Right atrium auricular region (tissue), 2 donors: Measurements from ENCODE around the gene LONRF2. TPM values are rescaled to one million over a fixed set of nuclear protein-coding genes. Genes with fewer than 3 reads are reported as not detected.

ENCODE experiments used
- DNase-seq: peaks from one replicate; pipeline ENCODE4 v3.0.0-alpha.2; 2019; ENCODE audit warnings: low spot score
- H3K27ac ChIP-seq, 2 donors: fragments of 200-600 bp; sonication (generic); 1 replicate in 1 of 2; 2 replicates in 1 of 2; pipeline ENCODE4 v1.5.1; 2016 to 2019
- H3K27me3 ChIP-seq, 2 donors: fragments of 200-600 bp; sonication (generic); one replicate each; pipeline versions ENCODE4 v1.5.1 to v1.6.0; 2017 to 2019
- H3K36me3 ChIP-seq: fragments of 200-600 bp; sonication (generic); one replicate; pipeline ENCODE4 v1.5.1; 2016
- H3K4me1 ChIP-seq, 2 donors: fragments of 200-600 bp; sonication (generic); one replicate each; pipeline versions ENCODE4 v1.5.1 to v1.6.0; 2017 to 2019
- H3K4me3 ChIP-seq, 2 donors: fragments of 200-600 bp; sonication (generic); 1 replicate in 1 of 2; 2 replicates in 1 of 2; pipeline ENCODE4 v1.5.1; 2017 to 2019; ENCODE audit warnings: mild to moderate bottlenecking in 1 of 2, moderate library complexity in 1 of 2
- H3K9me3 ChIP-seq, 2 donors: fragments of 200-600 bp; sonication (generic); one replicate each; pipeline ENCODE4 v1.5.1; 2019
- total RNA-seq, 2 donors: library from RNA; depleted of rRNA; stranded (reverse); fragments of >200 nt; gene quantifications; one replicate each; pipeline ENCODE4 v1.1.0, GENCODE V29; 2016
- TF ChIP-seq, protein P1 (sequence below), 2 donors: fragments of 200-600 bp; sonication (generic); IDR thresholded peaks; one replicate each; pipeline ENCODE4 v1.5.1; 2019; ENCODE audit warnings: antibody characterized with exemption in 2 of 2

Gene LONRF2
- total RNA-seq, 2 donors from 2014 or later: 11.3 to 18.9 TPM

DNA sequence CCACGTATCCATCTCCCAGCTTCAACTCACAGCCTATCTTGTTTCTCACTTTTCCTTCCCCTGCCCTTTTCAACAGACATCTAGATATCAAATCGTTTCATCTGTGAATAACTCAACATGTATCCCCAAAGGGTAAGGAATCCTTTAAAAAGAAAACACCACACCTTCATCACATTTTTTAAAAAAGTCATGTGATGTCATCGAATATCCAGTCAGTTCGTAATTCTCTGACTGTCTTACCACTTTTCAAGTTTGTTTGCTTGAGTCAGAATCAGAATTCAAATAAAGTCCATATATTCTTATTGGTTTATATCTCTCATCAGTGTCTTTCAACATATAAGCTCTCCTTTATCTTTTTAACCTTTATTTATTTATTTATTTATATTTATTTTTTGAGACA is 5.4 kb upstream of the LONRF2 start:
- no peaks in the 10 kb centered on the region for H3K27me3 ChIP-seq
- TF ChIP-seq, protein P1, sequence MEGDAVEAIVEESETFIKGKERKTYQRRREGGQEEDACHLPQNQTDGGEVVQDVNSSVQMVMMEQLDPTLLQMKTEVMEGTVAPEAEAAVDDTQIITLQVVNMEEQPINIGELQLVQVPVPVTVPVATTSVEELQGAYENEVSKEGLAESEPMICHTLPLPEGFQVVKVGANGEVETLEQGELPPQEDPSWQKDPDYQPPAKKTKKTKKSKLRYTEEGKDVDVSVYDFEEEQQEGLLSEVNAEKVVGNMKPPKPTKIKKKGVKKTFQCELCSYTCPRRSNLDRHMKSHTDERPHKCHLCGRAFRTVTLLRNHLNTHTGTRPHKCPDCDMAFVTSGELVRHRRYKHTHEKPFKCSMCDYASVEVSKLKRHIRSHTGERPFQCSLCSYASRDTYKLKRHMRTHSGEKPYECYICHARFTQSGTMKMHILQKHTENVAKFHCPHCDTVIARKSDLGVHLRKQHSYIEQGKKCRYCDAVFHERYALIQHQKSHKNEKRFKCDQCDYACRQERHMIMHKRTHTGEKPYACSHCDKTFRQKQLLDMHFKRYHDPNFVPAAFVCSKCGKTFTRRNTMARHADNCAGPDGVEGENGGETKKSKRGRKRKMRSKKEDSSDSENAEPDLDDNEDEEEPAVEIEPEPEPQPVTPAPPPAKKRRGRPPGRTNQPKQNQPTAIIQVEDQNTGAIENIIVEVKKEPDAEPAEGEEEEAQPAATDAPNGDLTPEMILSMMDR (IDR thresholded peaks at IDR 0.05): no peak
- no peaks in the 10 kb centered on the region for H3K36me3 ChIP-seq
- H3K4me1 ChIP-seq: no peaks in the 10 kb centered on the region
- no peak overlapping the region for H3K4me3 ChIP-seq
- H3K27ac ChIP-seq: no peak overlapping the region
- no peaks in the 10 kb centered on the region for H3K9me3 ChIP-seq
- DNase-seq: no peak

DNA sequence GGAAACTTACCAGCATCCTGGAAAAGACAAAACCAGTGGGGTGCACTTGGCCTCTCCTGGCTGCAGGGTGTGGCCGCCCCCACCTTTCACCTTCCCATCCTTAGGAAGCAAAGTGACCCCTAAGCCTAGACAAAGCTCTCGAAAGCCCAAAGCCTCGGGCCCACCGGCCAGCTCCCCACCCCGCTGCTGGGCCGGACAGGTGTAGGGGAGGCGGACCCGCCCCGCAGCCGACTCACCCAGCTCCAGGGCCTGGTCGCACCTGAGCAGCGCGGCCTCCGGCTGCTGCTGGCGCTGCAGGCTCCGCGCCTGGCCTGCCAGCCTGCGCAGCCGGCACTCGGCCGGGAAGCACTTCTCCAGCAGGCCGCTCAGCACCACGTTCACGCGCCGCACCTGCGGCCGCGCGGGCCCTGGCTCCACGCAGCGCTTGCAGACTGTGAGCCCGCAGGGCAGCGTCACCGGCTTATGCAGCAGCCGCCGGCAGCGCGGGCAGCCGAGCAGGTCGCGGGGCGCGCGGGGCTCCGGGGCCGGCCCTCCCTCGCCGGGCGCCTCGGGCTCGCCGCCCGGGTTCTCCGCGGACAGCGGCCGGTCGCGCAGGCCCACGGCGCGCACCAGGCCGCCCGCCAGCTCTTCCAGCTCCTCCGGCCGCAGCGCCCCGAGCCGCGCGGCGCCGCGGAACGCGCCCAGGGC is 979 bp downstream of the LONRF2 start:
- no peaks in the 10 kb centered on the region for H3K27me3 ChIP-seq
- H3K36me3 ChIP-seq: no peaks in the 10 kb centered on the region
- DNase-seq: no peak
- H3K4me3 ChIP-seq: peak overlapping the region; percentile 58 to 68
- TF ChIP-seq, protein P1 (IDR thresholded peaks at IDR 0.05): peak in 1 of 2 donors; percentile 37
- H3K4me1 ChIP-seq: peaks cover 0 to 9% of the 10 kb centered on the region in 2 donors
- peaks cover 0 to 11% of the 10 kb centered on the region in 2 donors for H3K9me3 ChIP-seq
- peak overlapping the region; percentile 81 to 89 for H3K27ac ChIP-seq

DNA sequence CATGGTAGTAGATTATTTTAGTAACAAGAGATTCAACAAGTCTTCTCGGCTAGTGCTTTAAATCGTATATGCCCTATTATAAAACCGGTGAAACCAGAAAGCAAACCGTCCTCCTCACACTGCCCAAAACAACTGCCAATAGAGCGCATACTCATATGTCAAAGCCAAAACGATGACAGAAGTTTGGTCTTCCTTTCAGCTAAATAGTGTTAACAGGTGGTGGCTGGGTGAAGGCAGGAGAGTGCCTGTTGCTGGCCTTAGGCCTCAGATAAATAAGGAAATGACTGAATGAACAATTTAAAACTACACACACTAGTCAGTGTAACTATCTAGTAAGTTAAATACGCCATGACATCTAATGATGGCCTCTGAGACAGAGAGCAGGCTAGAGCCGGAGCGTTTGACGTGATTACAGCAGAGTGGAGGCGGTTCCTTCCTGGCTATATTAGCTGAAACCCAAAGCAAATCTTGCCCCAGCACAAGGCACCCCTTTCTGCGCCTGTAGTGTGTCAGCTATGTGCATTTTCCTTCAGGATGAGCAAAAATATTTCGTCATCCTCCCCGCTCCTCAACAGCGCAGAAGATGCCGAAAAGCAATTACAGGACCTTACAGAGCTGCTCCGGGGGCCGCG is 1.6 kb downstream of the LONRF2 start:
- Histone ChIP-seq H3K27ac (peak overlapping the region; percentile 77 to 79), H3K9me3 (peaks cover 0 to 11% of the 10 kb centered on the region in 2 donors), H3K36me3 (no peaks in the 10 kb centered on the region), H3K4me1 (peaks cover 0 to 9% of the 10 kb centered on the region in 2 donors), H3K4me3 (peak overlapping the region; percentile 58 to 68), H3K27me3 (no peaks in the 10 kb centered on the region)
- DNase-seq: no peak
- TF ChIP-seq, protein P1 (IDR thresholded peaks at IDR 0.05): no peak

DNA sequence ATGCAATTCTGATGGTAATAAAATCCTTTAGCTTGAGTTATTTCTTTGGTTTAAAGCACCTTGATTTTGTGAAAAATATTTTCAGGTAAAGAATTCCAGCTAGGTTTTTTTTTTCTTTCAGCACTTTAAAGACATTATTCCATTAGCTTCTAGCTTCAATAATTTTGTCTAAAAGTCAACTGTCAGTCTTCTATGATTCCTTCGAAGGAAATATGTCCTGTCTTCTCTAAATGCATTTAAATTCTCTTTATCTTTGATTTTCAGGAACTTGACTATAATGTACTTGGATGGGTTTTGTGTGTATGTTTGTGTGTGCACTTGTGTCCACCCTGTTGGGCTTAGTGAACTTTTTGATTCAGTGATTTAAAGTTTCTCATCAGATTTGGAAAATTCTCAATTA is 4.7 kb downstream of the LONRF2 start:
- DNase-seq: no peak
- H3K4me1 ChIP-seq: peaks cover 0 to 9% of the 10 kb centered on the region in 2 donors
- H3K9me3 ChIP-seq: peaks cover 0 to 11% of the 10 kb centered on the region in 2 donors
- no peaks in the 10 kb centered on the region for H3K36me3 ChIP-seq
- no peak overlapping the region for H3K4me3 ChIP-seq
- no peaks in the 10 kb centered on the region for H3K27me3 ChIP-seq
- no peak overlapping the region for H3K27ac ChIP-seq
- TF ChIP-seq, protein P1 (IDR thresholded peaks at IDR 0.05): no peak

DNA sequence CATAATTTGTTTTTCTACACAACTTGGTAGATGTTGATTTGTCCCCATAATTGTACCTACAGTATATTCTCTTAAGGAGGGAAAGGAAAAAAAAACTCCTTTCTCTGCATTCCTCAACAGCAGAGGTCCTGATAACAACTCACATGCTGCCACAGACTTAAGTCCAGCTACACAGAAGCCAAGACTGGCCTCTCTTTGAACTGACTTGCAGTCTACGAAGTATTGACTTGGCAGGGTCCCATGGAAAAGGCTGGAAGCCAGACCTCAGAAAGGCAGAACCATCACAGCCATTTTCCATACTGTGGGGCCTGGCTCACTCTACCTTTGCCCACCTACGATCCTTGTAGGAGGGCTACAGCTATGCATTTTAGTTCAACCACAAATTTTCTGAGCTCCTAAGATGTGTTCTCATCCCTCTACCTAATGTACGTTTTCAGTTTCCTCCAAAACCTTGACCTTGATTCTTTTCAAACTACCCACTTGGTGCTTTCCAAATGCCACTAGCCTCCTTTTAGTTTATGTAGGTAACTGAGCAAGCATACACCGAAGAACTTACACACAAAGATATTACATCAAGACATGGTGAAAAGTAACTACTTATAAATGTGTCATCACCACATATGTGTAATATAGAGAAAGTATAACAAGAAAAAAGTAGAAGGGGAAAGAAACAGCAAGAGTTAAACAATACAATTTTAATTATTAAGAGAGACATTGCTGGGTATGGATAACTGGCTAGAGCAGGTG is 12.2 kb downstream of the LONRF2 start:
- DNase-seq: no peak

More for the DNA sequence above, 12.2 kb downstream of the LONRF2 start:
- no peak overlapping the region for H3K4me3 ChIP-seq
- H3K4me1 ChIP-seq: no peaks in the 10 kb centered on the region
- H3K27ac ChIP-seq: no peak overlapping the region
- no peaks in the 10 kb centered on the region for H3K27me3 ChIP-seq
- TF ChIP-seq, protein P1 (IDR thresholded peaks at IDR 0.05): no peak
- no peaks in the 10 kb centered on the region for H3K36me3 ChIP-seq
- H3K9me3 ChIP-seq: no peaks in the 10 kb centered on the region
